ENCODE measurements around the gene BID. TPM values are rescaled to one million over a fixed set of nuclear protein-coding genes. Genes with fewer than 3 reads are reported as not detected.

BID gene
- total and polyA plus RNA-seq, 2 of the 8 experiments (the other 6 are each of a cell fraction or from before 2014, with no cell fraction given), result 39.3 to 114 TPM

DNA sequence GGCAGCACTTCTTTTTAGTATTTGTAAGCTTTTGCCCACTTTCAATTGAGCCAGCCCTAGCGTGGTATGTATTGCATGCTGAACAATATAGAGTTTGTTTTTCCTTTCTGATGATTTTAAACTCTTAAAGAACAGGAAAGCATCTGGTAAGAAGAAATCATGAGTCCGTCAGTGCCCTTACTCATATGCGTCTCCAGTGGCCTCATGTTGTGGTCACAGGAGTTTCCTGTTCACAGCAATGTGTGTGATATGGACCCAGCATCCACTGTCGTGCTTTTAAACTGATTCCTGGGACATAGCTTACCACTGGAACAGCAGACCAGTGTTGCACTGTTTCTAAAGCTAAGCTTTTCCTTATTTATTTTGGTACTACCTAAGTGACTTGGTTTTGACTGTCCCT is 40.1 kb downstream of the BID start:
- Histone ChIP-seq H3K14ac (ENCODE audit: insufficient read length) (no peak overlapping the region), H2BK15ac (ENCODE audit: low read length) (no peak overlapping the region), H4K5ac (ENCODE audit: insufficient read length, low read depth, low read length) (no peak overlapping the region), H2BK5ac (ENCODE audit: low read depth, low read length) (no peak overlapping the region), H3K27ac (ENCODE audit: low read depth, low read length) (no peak overlapping the region), H2AFZ (ENCODE audit: low read length) (no peak overlapping the region), H2AK5ac (ENCODE audit: low read depth, low read length) (no peak overlapping the region), H3K9me3 (ENCODE audit: insufficient read depth in 2 of 2, low read depth in 1 of 2, low read length in 1 of 2) (no peaks in the 10 kb centered on the region), H2BK12ac (ENCODE audit: low read depth, low read length) (no peak overlapping the region), H3K36me3 (ENCODE audit: control insufficient read depth in 2 of 4, insufficient read depth in 4 of 4, low read length in 3 of 4) (peaks cover 0 to 17% (median 11%) of the 10 kb centered on the region in 4 experiments; a peak in 7 of 8 replicates), H4K91ac (replicated peaks; ENCODE audit: insufficient read length, low read length) (no peak overlapping the region), H4K8ac (ENCODE audit: extremely low read depth, insufficient read depth, low read length) (no peak overlapping the region), H3K4me1 (replicated peaks in 1 of 4; ENCODE audit: control insufficient read depth in 3 of 4, insufficient read depth in 4 of 4, low read length in 3 of 4) (no peaks in the 10 kb centered on the region), H3K9ac (replicated peaks in 1 of 4; ENCODE audit: extremely low read depth in 1 of 4, low read depth in 3 of 4, low read length in 3 of 4) (no peak overlapping the region), H3K56ac (replicated peaks; ENCODE audit: insufficient read length, low read depth, low read length) (no peak overlapping the region), H3K23ac (ENCODE audit: insufficient read length) (no peak overlapping the region), H4K20me1 (replicated peaks in 1 of 2; ENCODE audit: control insufficient read depth in 1 of 2, insufficient read depth in 2 of 2, low read length in 2 of 2) (no peaks in the 10 kb centered on the region), H3K23me2 (ENCODE audit: low read depth, low read length) (no peaks in the 10 kb centered on the region), H3K79me2 (ENCODE audit: control insufficient read depth in 1 of 2, insufficient read depth in 2 of 2, low read length in 2 of 2) (no peaks in the 10 kb centered on the region), H2BK120ac (replicated peaks; ENCODE audit: low read depth, low read length) (no peak overlapping the region), H3K27me3 (replicated peaks in 1 of 4; ENCODE audit: control insufficient read depth in 3 of 4, extremely low read depth in 1 of 4, insufficient read depth in 3 of 4, low read length in 3 of 4) (no peaks in the 10 kb centered on the region), H3K4ac (replicated peaks; ENCODE audit: insufficient read length, low read depth, low read length) (no peak overlapping the region), H3K4me2 (ENCODE audit: insufficient read depth in 1 of 2, low read depth in 2 of 2, low read length in 2 of 2) (no peak overlapping the region), H3K18ac (ENCODE audit: extremely low read depth, low read length) (no peak overlapping the region), H3K79me1 (ENCODE audit: low read depth, low read length) (no peaks in the 10 kb centered on the region), H2BK20ac (ENCODE audit: low read length) (no peak overlapping the region), H3K4me3 (ENCODE audit: extremely low read depth in 1 of 4, insufficient read depth in 2 of 4, low read depth in 3 of 4, low read length in 4 of 4) (no peak overlapping the region)
- ChIA-PET POLR2A (ENCODE audit: partially characterized antibody) (interaction anchor here (1.1 kb wide), 1 partner anchor 20 kb away, joined by 3 read pairs; no protein-coding TSS in a partner anchor), CTCF (ENCODE audit: partially characterized antibody) (interaction anchor here (1.0 to 1.1 kb wide), 2 partner anchors 10 to 97 kb away, joined by 3 to 7 read pairs; no protein-coding TSS in a partner anchor)
- 92% methylated on average over 4 of the region's 4 CpGs; no CpG with 5 or more reads in 1 of the 2 experiments for WGBS, 2 experiments (ENCODE audit: extremely low coverage in 1 of 2, insufficient coverage in 1 of 2, insufficient read length in 1 of 2, insufficient replicate concordance in 2 of 2, low coverage in 1 of 2, low lambda C conversion rate in 2 of 2, missing lambda C conversion rate in 1 of 2)
- DNase-seq (ENCODE audit: low read depth in 1 of 2, low spot score in 2 of 2) (no peak), FAIRE-seq (no peak)
- no peak for TF ChIP-seq POLR2AphosphoS5 (IDR thresholded peaks at IDR 0.05; ENCODE audit: low read depth, low read length)
- TF ChIP-seq SIN3A (conservative IDR thresholded peaks at IDR 0.05 in 1 of 2, IDR thresholded peaks at IDR 0.05 in 1 of 2; ENCODE audit: low read depth in 1 of 2, low read length in 2 of 2), result no peak
- TF ChIP-seq, protein P1, sequence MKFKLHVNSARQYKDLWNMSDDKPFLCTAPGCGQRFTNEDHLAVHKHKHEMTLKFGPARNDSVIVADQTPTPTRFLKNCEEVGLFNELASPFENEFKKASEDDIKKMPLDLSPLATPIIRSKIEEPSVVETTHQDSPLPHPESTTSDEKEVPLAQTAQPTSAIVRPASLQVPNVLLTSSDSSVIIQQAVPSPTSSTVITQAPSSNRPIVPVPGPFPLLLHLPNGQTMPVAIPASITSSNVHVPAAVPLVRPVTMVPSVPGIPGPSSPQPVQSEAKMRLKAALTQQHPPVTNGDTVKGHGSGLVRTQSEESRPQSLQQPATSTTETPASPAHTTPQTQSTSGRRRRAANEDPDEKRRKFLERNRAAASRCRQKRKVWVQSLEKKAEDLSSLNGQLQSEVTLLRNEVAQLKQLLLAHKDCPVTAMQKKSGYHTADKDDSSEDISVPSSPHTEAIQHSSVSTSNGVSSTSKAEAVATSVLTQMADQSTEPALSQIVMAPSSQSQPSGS (IDR thresholded peaks at IDR 0.05; ENCODE audit: low read length), result no peak
- TF ChIP-seq POLR2A (IDR thresholded peaks at IDR 0.05; ENCODE audit: control extremely low read depth in 1 of 2, low read depth in 2 of 2, low read length in 2 of 2), result no peak
- no peak for TF ChIP-seq TCF12 (IDR thresholded peaks at IDR 0.05; ENCODE audit: low read depth, low read length)
- no peak for TF ChIP-seq CTCF (IDR thresholded peaks at IDR 0.05; ENCODE audit: control extremely low read depth in 1 of 3, insufficient read depth in 1 of 3, low read depth in 1 of 3, low read length in 3 of 3)
- TF ChIP-seq SP1 (IDR thresholded peaks at IDR 0.05; ENCODE audit: low read depth, low read length), result no peak
- TF ChIP-seq, protein P2, sequence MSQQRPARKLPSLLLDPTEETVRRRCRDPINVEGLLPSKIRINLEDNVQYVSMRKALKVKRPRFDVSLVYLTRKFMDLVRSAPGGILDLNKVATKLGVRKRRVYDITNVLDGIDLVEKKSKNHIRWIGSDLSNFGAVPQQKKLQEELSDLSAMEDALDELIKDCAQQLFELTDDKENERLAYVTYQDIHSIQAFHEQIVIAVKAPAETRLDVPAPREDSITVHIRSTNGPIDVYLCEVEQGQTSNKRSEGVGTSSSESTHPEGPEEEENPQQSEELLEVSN (IDR thresholded peaks at IDR 0.05), result no peak
- no peak for TF ChIP-seq TAF1 (IDR thresholded peaks at IDR 0.05; ENCODE audit: low read depth, low read length)
- no peak for TF ChIP-seq CHD1 (IDR thresholded peaks at IDR 0.05; ENCODE audit: low read depth, low read length)
